GM12892 (cell line): Measurements from ENCODE around the gene CHL1.

ENCODE experiments used
- DNase-seq: peaks from one replicate; pipeline ENCODE4 v3.0.0; 2011; ENCODE audit not compliant: insufficient read length
- FAIRE-seq: peaks from 2 replicates; lab custom pipeline; 2011; peaks lifted over from hg19 to GRCh38; lab: Jason Lieb, UNC
- POLR2A ChIP-seq: IDR thresholded peaks from 2 replicates; pipeline ENCODE4 v1.6.1; 2011; ENCODE audit warnings: low read depth, low read length, control low read depth
- POLR2AphosphoS5 ChIP-seq: IDR thresholded peaks from 2 replicates; pipeline ENCODE4 v1.6.1; 2011; ENCODE audit warnings: low read depth, low read length, control low read depth
- TAF1 ChIP-seq: IDR thresholded peaks from 2 replicates; pipeline ENCODE4 v1.6.1; 2011; ENCODE audit warnings: low read depth, mild to moderate bottlenecking, control low read depth, low read length, borderline replicate concordance

Gene CHL1

DNA sequence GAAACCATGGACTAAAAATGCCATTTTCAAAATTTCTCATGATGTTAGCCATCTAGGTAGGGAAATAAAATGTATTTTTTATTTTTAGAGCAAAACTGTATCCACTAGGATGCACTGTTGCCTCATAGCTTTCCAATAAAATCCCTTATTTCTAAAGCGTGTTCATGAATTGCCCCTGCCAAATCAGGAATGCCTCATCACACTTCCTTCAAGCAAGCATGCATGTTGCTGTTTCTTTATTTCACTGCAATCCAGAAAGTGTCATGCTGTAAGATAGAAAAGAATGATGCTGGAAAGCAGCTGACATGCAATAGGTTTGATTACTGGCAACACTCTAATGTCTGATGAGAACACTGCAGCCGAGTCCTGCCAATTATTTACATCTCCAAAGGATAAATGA, 239.5 kb downstream of the CHL1 start:
- no peak for DNase-seq
- FAIRE-seq, result no peak

DNA sequence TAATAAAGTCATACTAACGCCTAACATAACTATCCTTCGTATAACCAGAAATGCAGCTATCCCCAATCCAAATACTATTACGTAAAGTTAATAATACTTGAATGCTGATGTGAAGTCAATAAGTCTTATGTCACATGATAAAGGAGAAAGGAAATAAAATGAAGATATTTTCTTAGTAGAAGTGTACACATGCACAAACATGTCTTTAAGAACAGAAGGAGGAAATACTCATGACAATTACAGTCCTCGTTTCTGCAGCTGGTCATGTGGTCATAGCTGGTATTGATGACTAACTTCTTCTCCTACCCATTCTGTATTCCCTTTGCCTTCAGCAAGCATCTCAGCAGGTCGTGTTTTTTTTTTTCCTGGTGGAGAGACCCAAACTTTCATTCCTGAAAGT, 244.3 kb downstream of the CHL1 start:
- no peak for FAIRE-seq
- DNase-seq, result no peak
- TF ChIP-seq POLR2A (no peak), TAF1 (no peak), POLR2AphosphoS5 (no peak)

More for the DNA sequence above, 239.5 kb downstream of the CHL1 start:
- no peak for TF ChIP-seq POLR2AphosphoS5
- TF ChIP-seq TAF1, result no peak
- TF ChIP-seq POLR2A, result no peak

DNA sequence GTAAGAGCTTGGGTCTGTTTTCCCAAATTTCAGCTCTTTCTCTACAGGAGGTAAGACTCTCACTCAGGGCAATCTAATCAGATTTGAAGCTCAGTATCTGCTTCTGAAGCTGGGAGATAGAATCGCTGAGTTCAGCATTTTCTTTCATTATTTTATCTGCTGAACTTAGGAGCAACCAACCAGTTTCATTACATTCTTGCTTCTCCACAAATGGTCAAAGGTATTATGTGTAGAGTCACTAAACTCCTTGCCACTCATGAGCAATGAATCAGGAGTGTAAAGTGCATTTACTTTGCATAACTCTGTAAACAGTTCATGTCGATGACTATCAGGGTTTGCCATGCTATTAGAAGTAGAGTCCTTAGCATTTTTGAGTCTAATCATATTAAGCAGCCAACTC, 249.4 kb downstream of the CHL1 start:
- no peak for FAIRE-seq

DNA sequence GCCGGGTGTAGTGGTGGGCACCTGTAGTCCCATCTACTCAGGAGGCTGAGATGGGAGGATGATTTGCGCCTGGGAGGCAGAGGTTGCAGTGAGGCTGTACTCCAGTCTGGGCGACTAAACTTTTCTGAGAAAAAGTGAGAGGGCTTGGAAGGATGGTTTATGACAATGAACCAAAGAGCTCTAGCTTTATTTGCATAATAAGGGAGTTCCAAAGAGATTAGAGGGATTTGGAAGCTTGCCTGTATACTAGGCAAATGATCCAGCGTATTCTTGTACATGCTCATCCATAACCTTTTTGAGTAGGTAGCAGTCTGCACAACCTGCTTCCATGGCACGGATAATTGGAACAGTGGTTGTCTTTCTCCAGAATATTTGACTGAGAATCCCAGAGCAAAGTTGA, 251.1 kb downstream of the CHL1 start:
- TF ChIP-seq POLR2A (no peak), POLR2AphosphoS5 (no peak), TAF1 (no peak)
- FAIRE-seq (no peak), DNase-seq (no peak)

More for the DNA sequence above, 249.4 kb downstream of the CHL1 start:
- TF ChIP-seq POLR2AphosphoS5 (no peak), TAF1 (no peak), POLR2A (no peak)
- DNase-seq, result no peak

DNA sequence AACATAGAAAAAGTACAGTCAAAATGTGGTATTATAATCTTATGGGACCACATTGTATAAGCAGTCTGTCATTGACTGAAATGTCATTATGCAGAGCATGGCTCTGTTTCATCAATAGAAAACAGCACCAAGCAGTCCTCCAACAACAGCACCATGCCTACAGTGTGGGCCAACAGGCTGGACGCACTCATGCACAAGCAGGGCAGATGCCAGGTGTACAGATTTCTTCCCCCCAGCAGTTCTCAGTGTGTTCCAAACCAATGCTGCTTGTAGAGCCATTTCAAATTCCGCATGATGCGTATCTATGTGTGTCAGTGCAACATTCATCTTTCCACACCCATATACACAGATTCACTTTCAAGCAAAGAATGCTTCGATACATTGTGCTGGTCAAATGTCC, 253.1 kb downstream of the CHL1 start:
- no peak for TF ChIP-seq POLR2AphosphoS5
- TF ChIP-seq TAF1, result no peak
- no peak for TF ChIP-seq POLR2A
- FAIRE-seq (no peak), DNase-seq (no peak)

DNA sequence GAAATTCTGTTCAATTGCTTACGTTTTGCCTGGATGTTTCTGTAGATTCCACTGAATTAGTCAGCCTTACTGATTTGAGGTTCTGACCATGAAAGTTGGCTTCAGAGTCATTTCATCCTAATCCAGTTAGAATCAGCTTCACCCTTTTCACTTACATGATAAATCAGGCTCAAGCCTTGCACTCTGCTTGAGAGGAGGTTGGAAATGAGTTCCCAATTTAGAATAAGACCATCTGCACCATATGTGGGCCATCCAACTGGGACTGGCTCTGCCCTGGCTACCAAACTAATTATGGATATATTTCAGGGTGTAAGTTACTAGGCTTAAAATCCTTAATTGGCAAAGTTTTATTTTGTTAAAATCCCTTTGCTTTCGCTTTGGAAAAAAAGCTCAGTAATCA, 255.7 kb downstream of the CHL1 start:
- FAIRE-seq (no peak), DNase-seq (no peak)
- no peak for TF ChIP-seq POLR2A
- TF ChIP-seq TAF1, result no peak
- TF ChIP-seq POLR2AphosphoS5, result no peak

DNA sequence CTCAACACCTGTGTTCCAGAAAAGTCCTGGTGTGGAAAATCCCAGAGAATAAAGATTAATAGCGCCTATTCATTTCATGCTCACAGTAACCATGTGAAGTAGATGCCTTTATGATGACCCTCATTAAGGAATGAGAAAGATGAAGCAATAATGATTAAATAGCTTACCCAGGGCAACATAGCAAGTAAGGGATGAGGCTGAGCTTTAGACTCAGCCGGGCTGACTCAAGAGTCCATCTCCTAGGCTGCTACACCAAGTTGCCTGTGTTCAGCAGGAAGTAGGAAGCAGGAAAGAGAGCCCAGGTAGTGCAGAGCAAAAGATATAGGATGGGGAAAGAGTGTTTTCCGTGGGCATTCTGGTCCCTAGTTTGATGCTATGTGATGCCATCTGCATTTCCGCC, 256.5 kb downstream of the CHL1 start:
- FAIRE-seq, result no peak
- no peak for DNase-seq
- TF ChIP-seq POLR2A (no peak), POLR2AphosphoS5 (no peak), TAF1 (no peak)

DNA sequence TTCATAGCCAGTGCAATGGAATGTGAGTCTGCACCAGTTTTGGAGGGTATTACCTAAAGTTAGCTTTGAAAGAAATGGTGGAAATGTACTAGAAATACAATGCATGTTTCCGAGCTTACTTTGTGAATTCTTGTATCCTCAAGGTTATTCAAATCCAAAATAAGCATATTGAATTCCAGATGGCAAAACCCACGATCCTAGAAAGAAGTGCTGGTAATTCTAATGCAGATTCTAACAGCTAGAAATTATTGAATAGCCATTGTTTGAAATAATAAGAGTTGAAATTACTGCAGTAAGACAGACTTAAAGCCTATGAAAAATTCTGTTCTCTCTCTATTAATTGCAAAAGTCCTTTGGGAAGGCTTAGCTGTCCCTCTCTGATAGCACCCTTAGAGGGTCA, 258.4 kb downstream of the CHL1 start:
- no peak for TF ChIP-seq POLR2A
- no peak for TF ChIP-seq TAF1
- TF ChIP-seq POLR2AphosphoS5, result no peak
- no peak for DNase-seq
- no peak for FAIRE-seq

DNA sequence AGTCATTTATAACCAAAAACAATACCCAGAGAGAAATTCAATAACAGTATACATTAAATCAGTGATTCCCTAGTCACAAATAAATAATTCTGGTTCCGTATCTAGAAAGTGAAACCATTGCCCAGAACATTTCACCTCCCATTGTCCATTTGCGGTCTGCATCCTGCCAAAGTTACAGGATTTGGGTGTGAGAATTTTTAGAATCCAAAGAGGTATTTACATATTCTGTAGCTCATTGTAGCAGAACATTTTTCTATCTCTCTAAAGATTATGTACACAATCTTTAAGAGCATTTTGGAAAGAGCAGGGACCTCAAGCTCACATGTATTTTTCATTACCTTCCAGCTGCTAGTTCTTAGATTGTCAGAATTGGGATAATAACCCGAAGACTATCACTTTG, 261.6 kb downstream of the CHL1 start:
- DNase-seq (no peak), FAIRE-seq (no peak)
- TF ChIP-seq POLR2AphosphoS5, result no peak
- TF ChIP-seq POLR2A, result no peak
- no peak for TF ChIP-seq TAF1

DNA sequence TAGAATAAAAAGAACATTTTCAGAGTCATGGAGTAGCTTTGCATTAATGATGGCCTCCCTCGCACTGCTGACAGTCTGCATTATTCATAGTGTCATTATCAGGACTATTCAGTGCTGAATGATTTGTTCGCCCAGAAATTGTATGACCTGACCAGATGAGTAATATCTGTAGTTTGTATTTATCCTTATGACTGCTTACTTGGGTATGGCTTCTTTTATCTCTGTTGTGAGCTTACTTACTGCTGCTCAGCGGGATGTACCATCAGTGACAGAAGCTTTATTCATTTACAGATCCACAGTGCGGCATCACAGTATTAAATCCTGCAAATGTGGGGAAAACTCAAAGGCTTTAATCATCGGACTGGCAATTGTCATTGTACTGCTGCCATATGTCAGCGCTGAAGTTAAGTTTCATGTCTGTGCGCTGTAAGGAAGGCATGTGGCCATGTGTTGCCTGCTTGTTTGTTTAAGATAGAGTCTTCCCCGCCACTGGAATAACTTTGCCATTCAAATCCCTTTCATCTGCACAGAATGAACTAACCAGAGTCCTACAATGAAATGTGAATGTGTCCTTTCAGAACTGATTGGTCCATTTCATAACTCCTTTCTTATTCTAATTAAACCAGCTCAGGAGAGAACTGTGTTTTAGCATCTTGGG, 262.2 kb downstream of the CHL1 start:
- no peak for FAIRE-seq
- TF ChIP-seq TAF1, result no peak
- TF ChIP-seq POLR2A, result no peak
- TF ChIP-seq POLR2AphosphoS5, result no peak
- no peak for DNase-seq
